ENCODE data around the gene RNU6-8.

The RNU6-8 gene

DNA sequence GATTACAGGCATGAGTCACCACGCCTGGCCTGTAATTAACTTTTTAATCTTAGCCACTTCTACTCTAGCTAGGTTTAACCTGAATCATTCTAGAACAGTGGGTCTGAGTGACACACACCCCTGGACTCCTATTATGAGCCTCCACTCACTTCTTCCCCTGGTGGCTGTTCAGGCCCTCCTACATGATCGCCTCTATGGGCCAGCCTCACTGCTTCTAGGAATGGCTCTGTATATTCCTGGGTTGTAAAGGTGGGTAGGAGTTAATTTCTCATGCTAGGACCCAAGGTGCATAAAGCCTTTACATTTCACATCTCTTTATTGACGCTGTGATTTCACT, 8.0 kb upstream of the RNU6-8 start:
- H2AFZ ChIP-seq (ENCODE audit: low read depth): no peak overlapping the region
- no peak overlapping the region for H3K4me2 ChIP-seq
- H3K4me3 ChIP-seq (IDR thresholded peaks at IDR 0.05; ENCODE audit: insufficient read depth, low read depth, low read length): no peak overlapping the region

GRCh38 chr14:32209471-32209870, 6.4 kb upstream of the RNU6-8 start:
- Histone ChIP-seq H3K4me1 (ENCODE audit: low read depth, poor library complexity, severe bottlenecking) (peaks cover 17% of the 10 kb centered on the region), H4K20me1 (ENCODE audit: insufficient read depth) (no peaks in the 10 kb centered on the region), H2AFZ (ENCODE audit: low read depth) (no peak overlapping the region), H3K9ac (no peak overlapping the region), H3K36me3 (ENCODE audit: insufficient read depth) (no peaks in the 10 kb centered on the region), H3K4me2 (no peak overlapping the region), H3K79me2 (ENCODE audit: insufficient read depth, low read depth) (no peaks in the 10 kb centered on the region), H3K27me3 (ENCODE audit: insufficient read depth, low read depth) (no peaks in the 10 kb centered on the region), H3K4me3 (IDR thresholded peaks at IDR 0.05; ENCODE audit: insufficient read depth, low read depth, low read length) (no peak overlapping the region), H3K27ac (no peak overlapping the region)
- no peak for TF ChIP-seq CTCF (conservative IDR thresholded peaks at IDR 0.05; ENCODE audit: low read depth, low read length)

More for the DNA sequence above, 8.0 kb upstream of the RNU6-8 start:
- H3K27me3 ChIP-seq (ENCODE audit: insufficient read depth, low read depth): no peaks in the 10 kb centered on the region
- no peak overlapping the region for H3K9ac ChIP-seq
- TF ChIP-seq CTCF (conservative IDR thresholded peaks at IDR 0.05; ENCODE audit: low read depth, low read length): no peak
- no peaks in the 10 kb centered on the region for H4K20me1 ChIP-seq (ENCODE audit: insufficient read depth)
- no peaks in the 10 kb centered on the region for H3K36me3 ChIP-seq (ENCODE audit: insufficient read depth)
- H3K79me2 ChIP-seq (ENCODE audit: insufficient read depth, low read depth): no peaks in the 10 kb centered on the region
- H3K4me1 ChIP-seq (ENCODE audit: low read depth, poor library complexity, severe bottlenecking): peaks cover 7% of the 10 kb centered on the region
- no peak overlapping the region for H3K27ac ChIP-seq

- no peak overlapping the region for H3K27ac ChIP-seq
- TF ChIP-seq CTCF (conservative IDR thresholded peaks at IDR 0.05; ENCODE audit: low read depth, low read length): no peak
- H3K4me2 ChIP-seq: no peak overlapping the region
- no peak overlapping the region for H3K9ac ChIP-seq
- H3K27me3 ChIP-seq (ENCODE audit: insufficient read depth, low read depth): no peaks in the 10 kb centered on the region
- H2AFZ ChIP-seq (ENCODE audit: low read depth): no peak overlapping the region
- no peaks in the 10 kb centered on the region for H3K36me3 ChIP-seq (ENCODE audit: insufficient read depth)
- peaks cover 17% of the 10 kb centered on the region for H3K4me1 ChIP-seq (ENCODE audit: low read depth, poor library complexity, severe bottlenecking)
- H4K20me1 ChIP-seq (ENCODE audit: insufficient read depth): no peaks in the 10 kb centered on the region
- H3K79me2 ChIP-seq (ENCODE audit: insufficient read depth, low read depth): no peaks in the 10 kb centered on the region
- no peak overlapping the region for H3K4me3 ChIP-seq (IDR thresholded peaks at IDR 0.05; ENCODE audit: insufficient read depth, low read depth, low read length)
Observed at GRCh38 chr14:32208490-32208889, 5.4 kb upstream of the RNU6-8 start.

GRCh38 chr14:32206552-32206951, 3.5 kb upstream of the RNU6-8 start:
- H3K27me3 ChIP-seq (ENCODE audit: insufficient read depth, low read depth): no peaks in the 10 kb centered on the region
- H4K20me1 ChIP-seq (ENCODE audit: insufficient read depth): no peaks in the 10 kb centered on the region
- no peak for TF ChIP-seq CTCF (conservative IDR thresholded peaks at IDR 0.05; ENCODE audit: low read depth, low read length)
- H3K9ac ChIP-seq: no peak overlapping the region
- no peak overlapping the region for H3K4me3 ChIP-seq (IDR thresholded peaks at IDR 0.05; ENCODE audit: insufficient read depth, low read depth, low read length)
- H3K36me3 ChIP-seq (ENCODE audit: insufficient read depth): no peaks in the 10 kb centered on the region
- H3K27ac ChIP-seq: no peak overlapping the region
- no peak overlapping the region for H3K4me2 ChIP-seq
- H3K4me1 ChIP-seq (ENCODE audit: low read depth, poor library complexity, severe bottlenecking): peaks cover 17% of the 10 kb centered on the region
- H3K79me2 ChIP-seq (ENCODE audit: insufficient read depth, low read depth): no peaks in the 10 kb centered on the region
- no peak overlapping the region for H2AFZ ChIP-seq (ENCODE audit: low read depth)

- Histone ChIP-seq H3K36me3 (ENCODE audit: insufficient read depth) (no peaks in the 10 kb centered on the region), H3K4me2 (peak overlapping the region; percentile 45), H3K9ac (no peak overlapping the region), H3K4me1 (ENCODE audit: low read depth, poor library complexity, severe bottlenecking) (peaks cover 17% of the 10 kb centered on the region), H3K4me3 (IDR thresholded peaks at IDR 0.05; ENCODE audit: insufficient read depth, low read depth, low read length) (no peak overlapping the region), H2AFZ (ENCODE audit: low read depth) (no peak overlapping the region), H3K79me2 (ENCODE audit: insufficient read depth, low read depth) (no peaks in the 10 kb centered on the region), H3K27ac (no peak overlapping the region), H4K20me1 (ENCODE audit: insufficient read depth) (no peaks in the 10 kb centered on the region), H3K27me3 (ENCODE audit: insufficient read depth, low read depth) (no peaks in the 10 kb centered on the region)
- no peak for TF ChIP-seq CTCF (conservative IDR thresholded peaks at IDR 0.05; ENCODE audit: low read depth, low read length)
Observed at GRCh38 chr14:32205984-32206383, 2.9 kb upstream of the RNU6-8 start.
